SU-DHL-6 (cell line): ENCODE data around the gene GRIN3B.

Experiments
- EZH2phosphoT487 ChIP-seq: fragments of 200-600 bp; sonication (generic), shearing (Covaris generic); conservative IDR thresholded peaks from 2 replicates; pipeline ENCODE4 v1.6.1; 2018; ENCODE audit warnings: mild to moderate bottlenecking, antibody characterized with exemption, low read length, moderate library complexity, mixed read lengths
- TF ChIP-seq, protein P1 (sequence below): fragments of 200-600 bp; sonication (generic); IDR thresholded peaks from one replicate; pipeline ENCODE4 v1.5.1; 2017; ENCODE audit warnings: antibody characterized with exemption, mild to moderate bottlenecking, low read length, moderate library complexity; ENCODE audit not compliant: insufficient read depth, poor library complexity, severe bottlenecking

DNA sequence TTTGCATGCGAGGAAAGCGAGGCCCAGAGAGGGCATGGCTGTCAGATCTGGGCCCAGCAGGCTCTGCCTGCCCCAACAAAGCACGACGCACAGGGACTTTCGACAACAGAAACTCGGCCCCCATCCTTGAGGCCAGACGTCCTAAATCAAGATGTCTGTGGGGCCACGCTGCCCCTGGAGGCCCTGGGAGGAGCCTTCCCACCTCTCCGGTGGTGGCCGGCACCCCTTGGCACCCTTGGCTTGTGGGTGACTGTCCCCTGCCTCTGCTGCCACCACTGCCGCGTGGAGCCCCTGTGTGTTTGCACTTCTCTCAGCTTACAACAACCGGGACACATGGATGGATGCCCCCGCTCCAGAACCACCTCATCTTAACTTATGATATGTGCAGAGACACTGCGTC is 11.7 kb upstream of the GRIN3B start:
- TF ChIP-seq, protein P1, sequence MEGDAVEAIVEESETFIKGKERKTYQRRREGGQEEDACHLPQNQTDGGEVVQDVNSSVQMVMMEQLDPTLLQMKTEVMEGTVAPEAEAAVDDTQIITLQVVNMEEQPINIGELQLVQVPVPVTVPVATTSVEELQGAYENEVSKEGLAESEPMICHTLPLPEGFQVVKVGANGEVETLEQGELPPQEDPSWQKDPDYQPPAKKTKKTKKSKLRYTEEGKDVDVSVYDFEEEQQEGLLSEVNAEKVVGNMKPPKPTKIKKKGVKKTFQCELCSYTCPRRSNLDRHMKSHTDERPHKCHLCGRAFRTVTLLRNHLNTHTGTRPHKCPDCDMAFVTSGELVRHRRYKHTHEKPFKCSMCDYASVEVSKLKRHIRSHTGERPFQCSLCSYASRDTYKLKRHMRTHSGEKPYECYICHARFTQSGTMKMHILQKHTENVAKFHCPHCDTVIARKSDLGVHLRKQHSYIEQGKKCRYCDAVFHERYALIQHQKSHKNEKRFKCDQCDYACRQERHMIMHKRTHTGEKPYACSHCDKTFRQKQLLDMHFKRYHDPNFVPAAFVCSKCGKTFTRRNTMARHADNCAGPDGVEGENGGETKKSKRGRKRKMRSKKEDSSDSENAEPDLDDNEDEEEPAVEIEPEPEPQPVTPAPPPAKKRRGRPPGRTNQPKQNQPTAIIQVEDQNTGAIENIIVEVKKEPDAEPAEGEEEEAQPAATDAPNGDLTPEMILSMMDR = no peak
- TF ChIP-seq EZH2phosphoT487 = no peak
